Right ventricle myocardium superior (tissue), 1 donor: ENCODE measurements around the gene LIPT1. TPM values are rescaled to one million over a fixed set of nuclear protein-coding genes. Genes with fewer than 3 reads are reported as not detected.

Experiments used
- total RNA-seq: library from RNA; stranded (reverse); fragmentation: NEBNext Ultra II Directional; extraction: Animal tissue kit (Norgen Biotek cat#: 25700); gene quantifications from one replicate; pipeline ENCODE4 v1.2.1, GENCODE V29; 2021
- donor health status: DM: no; HTN: yes; CAD: no; lungs with severe emphysema.

Gene LIPT1
- total RNA-seq, 1 donor from 2014 or later, result 7.6 TPM

Other genes with a start within 250 kb of the LIPT1 start
- gene CRACDL, start 218.7 kb upstream of the LIPT1 start, total RNA-seq, result 4.4 TPM
- 0.22 TPM for gene C2orf15, start 13.3 kb upstream of the LIPT1 start, total RNA-seq
- gene TSGA10, start within 50 bp of the LIPT1 start, total RNA-seq, result 3.4 TPM
- gene MITD1, start 26.1 kb downstream of the LIPT1 start, total RNA-seq, result 15.0 TPM
- 36.0 TPM for gene MRPL30, start 26.2 kb downstream of the LIPT1 start, total RNA-seq
- not detected for gene LYG2, start 100.7 kb downstream of the LIPT1 start, total RNA-seq
- not detected for gene LYG1, start 146.2 kb downstream of the LIPT1 start, total RNA-seq
- gene TXNDC9, start 181.4 kb downstream of the LIPT1 start, total RNA-seq, result 16.6 TPM
- gene EIF5B, start 182.4 kb downstream of the LIPT1 start, total RNA-seq, result 84.7 TPM